ENCODE measurements around the gene PRKCA.
A peak's percentile ranks its signal among the peaks of the same experiment; 100 is the strongest.

Gene PRKCA

GRCh38 chr17:66420961-66421371 lies 118.6 kb downstream of the PRKCA start:
- Histone ChIP-seq H3K27ac (ENCODE audit: low read depth, low read length) (no peak overlapping the region), H3K4me1 (ENCODE audit: control insufficient read depth, insufficient read depth, low read length) (no peaks in the 10 kb centered on the region), H3K27me3 (ENCODE audit: control insufficient read depth, insufficient read depth, low read length) (no peaks in the 10 kb centered on the region), H3K9ac (ENCODE audit: low read length) (no peak overlapping the region), H3K4me3 (ENCODE audit: low read length) (no peak overlapping the region), H3K36me3 (ENCODE audit: control insufficient read depth, insufficient read depth, low read length) (no peaks in the 10 kb centered on the region)

DNA sequence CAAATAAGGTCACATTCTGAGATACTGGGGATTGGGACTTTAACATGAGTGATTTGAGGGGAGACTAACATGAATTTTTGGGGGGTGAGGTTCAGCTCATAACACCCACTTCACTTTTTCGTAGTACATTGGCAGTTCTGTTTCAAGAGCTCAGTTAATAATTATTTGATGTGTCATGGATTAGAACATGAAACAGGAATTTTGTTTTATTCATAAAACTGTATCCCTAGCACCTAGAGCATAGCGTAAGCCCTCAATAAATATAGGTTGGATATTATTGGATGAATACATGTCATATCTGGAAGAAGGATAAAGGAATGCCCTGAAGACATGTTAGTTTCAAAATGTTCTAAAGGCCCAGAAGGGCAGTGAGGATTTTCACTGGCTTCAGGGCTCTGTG lies 119.8 kb downstream of the PRKCA start:
- Histone ChIP-seq H3K27me3 (ENCODE audit: control insufficient read depth, insufficient read depth, low read length) (no peaks in the 10 kb centered on the region), H3K9ac (ENCODE audit: low read length) (no peak overlapping the region), H3K27ac (ENCODE audit: low read depth, low read length) (no peak overlapping the region), H3K4me3 (ENCODE audit: low read length) (no peak overlapping the region), H3K4me1 (ENCODE audit: control insufficient read depth, insufficient read depth, low read length) (no peaks in the 10 kb centered on the region), H3K36me3 (ENCODE audit: control insufficient read depth, insufficient read depth, low read length) (no peaks in the 10 kb centered on the region)

- Histone ChIP-seq H3K9ac (ENCODE audit: low read length) (no peak overlapping the region), H3K4me1 (ENCODE audit: control insufficient read depth, insufficient read depth, low read length) (no peaks in the 10 kb centered on the region), H3K27ac (ENCODE audit: low read depth, low read length) (no peak overlapping the region)
These were observed 120.9 kb downstream of the PRKCA start for GRCh38 chr17:66423056-66423955.

DNA sequence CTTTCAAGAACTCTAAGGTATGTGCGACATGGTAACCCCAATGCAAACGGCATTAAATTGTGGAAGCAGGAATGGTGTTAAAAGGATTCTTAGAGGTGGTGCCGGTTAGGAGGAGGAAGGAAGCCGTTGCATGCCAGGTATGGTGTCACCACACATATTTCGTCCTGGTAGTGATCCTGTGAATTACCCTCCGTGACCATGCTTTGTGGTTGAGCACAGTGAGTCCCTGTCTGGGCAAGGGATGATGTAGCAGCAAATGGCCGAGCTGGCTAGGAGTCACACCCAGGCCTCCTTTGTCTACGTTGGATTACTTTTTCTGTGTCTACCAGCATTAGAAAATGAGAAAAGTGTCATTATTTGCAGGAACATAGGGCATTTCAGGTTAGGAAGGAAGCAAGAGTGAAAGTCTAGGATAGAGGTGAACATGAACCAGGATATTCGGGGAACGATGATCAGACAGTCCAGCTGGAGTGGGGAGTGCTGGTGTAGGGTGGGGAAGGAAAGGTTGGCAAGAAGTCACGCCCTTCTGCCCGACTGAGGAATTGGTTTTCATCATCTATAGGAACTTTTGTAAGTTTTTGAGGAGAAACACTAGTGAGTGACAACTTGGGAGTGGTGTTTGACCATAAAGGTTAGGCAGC lies 123.5 kb downstream of the PRKCA start:
- H3K36me3 ChIP-seq (ENCODE audit: control insufficient read depth, insufficient read depth, low read length), result no peaks in the 10 kb centered on the region
- peaks cover 4% of the 10 kb centered on the region for H3K4me1 ChIP-seq (ENCODE audit: control insufficient read depth, insufficient read depth, low read length)
- no peak overlapping the region for H3K4me3 ChIP-seq (ENCODE audit: low read length)
- H3K27ac ChIP-seq (ENCODE audit: low read depth, low read length), result no peak overlapping the region
- H3K9ac ChIP-seq (ENCODE audit: low read length), result no peak overlapping the region
- H3K27me3 ChIP-seq (ENCODE audit: control insufficient read depth, insufficient read depth, low read length), result no peaks in the 10 kb centered on the region

More at GRCh38 chr17:66423056-66423955, 120.9 kb downstream of the PRKCA start:
- Histone ChIP-seq H3K4me3 (ENCODE audit: low read length) (no peak overlapping the region), H3K27me3 (ENCODE audit: control insufficient read depth, insufficient read depth, low read length) (no peaks in the 10 kb centered on the region), H3K36me3 (ENCODE audit: control insufficient read depth, insufficient read depth, low read length) (no peaks in the 10 kb centered on the region)

DNA sequence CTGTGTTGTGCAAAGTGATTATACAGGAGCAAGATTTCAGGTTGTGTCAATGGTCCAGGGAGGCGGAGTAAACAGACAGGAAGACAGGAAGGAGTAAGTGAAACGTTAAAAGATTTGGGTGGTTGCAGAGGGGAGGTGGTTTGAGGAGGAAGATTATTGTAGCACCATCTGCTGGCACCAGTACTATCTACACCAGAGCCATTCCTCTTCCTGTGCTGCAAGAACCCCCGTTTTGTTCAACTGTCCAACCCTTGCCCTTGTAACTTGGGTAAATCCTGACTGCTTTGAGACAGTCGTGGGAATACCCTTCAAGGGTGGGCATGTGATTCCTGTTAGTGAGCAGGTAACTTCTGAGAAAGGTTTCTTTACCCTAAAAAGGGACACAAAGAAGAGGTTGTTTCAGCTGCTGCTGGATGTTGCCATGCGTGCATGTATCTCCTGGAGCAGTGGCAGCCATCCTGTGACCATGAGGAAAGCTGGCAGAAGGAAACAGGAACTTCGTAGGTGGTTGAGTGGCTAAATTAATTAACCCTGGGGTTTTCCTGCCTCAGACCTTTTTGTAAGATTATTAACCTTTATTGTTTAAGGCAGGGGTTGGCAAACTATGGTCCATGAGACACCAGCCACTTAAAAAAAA lies 124.1 kb downstream of the PRKCA start:
- H3K27me3 ChIP-seq (ENCODE audit: control insufficient read depth, insufficient read depth, low read length), result no peaks in the 10 kb centered on the region
- no peak overlapping the region for H3K9ac ChIP-seq (ENCODE audit: low read length)
- no peak overlapping the region for H3K27ac ChIP-seq (ENCODE audit: low read depth, low read length)
- no peak overlapping the region for H3K4me3 ChIP-seq (ENCODE audit: low read length)
- H3K36me3 ChIP-seq (ENCODE audit: control insufficient read depth, insufficient read depth, low read length), result no peaks in the 10 kb centered on the region
- peaks cover 7% of the 10 kb centered on the region for H3K4me1 ChIP-seq (ENCODE audit: control insufficient read depth, insufficient read depth, low read length)

- no peaks in the 10 kb centered on the region for H3K27me3 ChIP-seq (ENCODE audit: control insufficient read depth, insufficient read depth, low read length)
- H3K27ac ChIP-seq (ENCODE audit: low read depth, low read length), result no peak overlapping the region
- H3K36me3 ChIP-seq (ENCODE audit: control insufficient read depth, insufficient read depth, low read length), result no peaks in the 10 kb centered on the region
- no peak overlapping the region for H3K4me3 ChIP-seq (ENCODE audit: low read length)
- peaks cover 11% of the 10 kb centered on the region for H3K4me1 ChIP-seq (ENCODE audit: control insufficient read depth, insufficient read depth, low read length)
- H3K9ac ChIP-seq (ENCODE audit: low read length), result no peak overlapping the region
These were observed 124.7 kb downstream of the PRKCA start for GRCh38 chr17:66427134-66427533.

DNA sequence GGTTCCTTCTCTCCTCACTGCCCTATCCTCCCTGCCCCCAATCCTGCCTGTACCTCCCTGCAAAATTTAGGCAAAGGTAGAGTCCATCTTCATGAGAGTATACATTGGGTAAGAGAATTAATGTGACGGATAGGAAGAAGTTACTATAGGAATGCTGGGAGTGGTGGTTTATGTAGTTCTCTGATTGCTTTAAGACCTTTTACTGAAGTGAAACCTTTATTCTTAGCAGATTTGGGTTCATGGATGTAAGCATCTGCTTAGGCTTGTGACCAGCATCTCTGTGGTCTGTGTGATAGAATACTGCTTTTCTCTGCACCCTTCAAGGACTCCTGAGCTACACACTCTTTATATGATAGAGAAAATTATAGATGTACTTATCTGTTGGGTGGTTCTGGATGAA lies 127.3 kb downstream of the PRKCA start:
- H3K9ac ChIP-seq (ENCODE audit: low read length), result no peak overlapping the region
- no peaks in the 10 kb centered on the region for H3K36me3 ChIP-seq (ENCODE audit: control insufficient read depth, insufficient read depth, low read length)
- no peak overlapping the region for H3K27ac ChIP-seq (ENCODE audit: low read depth, low read length)
- no peaks in the 10 kb centered on the region for H3K27me3 ChIP-seq (ENCODE audit: control insufficient read depth, insufficient read depth, low read length)
- H3K4me1 ChIP-seq (ENCODE audit: control insufficient read depth, insufficient read depth, low read length), result peaks cover 25% of the 10 kb centered on the region
- H3K4me3 ChIP-seq (ENCODE audit: low read length), result no peak overlapping the region

DNA sequence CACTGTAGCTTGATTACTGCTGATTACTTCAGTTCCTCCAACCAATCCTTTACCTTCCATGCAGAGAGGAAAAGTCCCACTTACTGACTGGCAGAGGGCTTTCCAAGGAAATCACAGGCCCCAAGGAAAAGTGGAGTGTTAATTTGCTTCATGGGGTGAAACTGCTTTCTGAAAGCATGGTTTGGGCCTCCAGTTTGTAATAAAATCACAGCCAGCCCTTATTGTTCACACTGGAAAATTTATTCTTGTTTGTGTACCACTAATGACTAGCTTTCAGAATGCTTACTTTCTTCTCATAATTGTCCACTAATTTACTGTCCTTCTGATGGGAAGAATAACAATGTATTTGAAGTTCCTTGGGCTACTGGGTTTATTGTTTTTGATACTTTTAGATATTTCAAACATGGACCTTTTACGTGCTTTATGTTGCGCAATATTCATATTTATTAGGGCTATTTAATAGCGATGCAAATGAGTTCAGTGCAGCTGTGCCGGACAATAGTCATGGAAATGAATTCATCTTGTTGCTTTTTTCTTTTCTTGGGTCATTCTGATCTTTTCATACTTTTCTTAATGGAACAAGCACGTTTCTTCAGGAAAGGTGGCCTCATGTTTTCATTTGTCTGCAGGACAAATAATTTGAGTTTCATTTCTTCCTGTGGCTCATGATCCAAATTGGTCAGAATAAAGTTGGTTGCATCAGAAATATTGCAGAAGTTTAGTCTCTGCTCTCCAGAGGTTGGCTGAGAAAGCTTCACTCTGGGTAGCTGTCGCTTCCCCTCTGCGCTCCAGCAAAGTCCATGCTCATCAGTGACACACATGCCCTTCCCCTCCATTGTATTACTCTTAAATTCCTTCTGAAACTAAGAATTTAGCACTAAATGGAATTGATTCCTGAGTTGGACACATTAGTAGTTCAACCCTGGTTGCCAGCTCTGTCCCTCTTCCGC lies 128.7 kb downstream of the PRKCA start:
- Histone ChIP-seq H3K9ac (ENCODE audit: low read length) (no peak overlapping the region), H3K27me3 (ENCODE audit: control insufficient read depth, insufficient read depth, low read length) (no peaks in the 10 kb centered on the region), H3K27ac (ENCODE audit: low read depth, low read length) (peak overlapping the region; percentile 35), H3K36me3 (ENCODE audit: control insufficient read depth, insufficient read depth, low read length) (no peaks in the 10 kb centered on the region), H3K4me3 (ENCODE audit: low read length) (no peak overlapping the region), H3K4me1 (ENCODE audit: control insufficient read depth, insufficient read depth, low read length) (peaks cover 25% of the 10 kb centered on the region)

- no peak overlapping the region for H3K9ac ChIP-seq (ENCODE audit: low read length)
- no peaks in the 10 kb centered on the region for H3K27me3 ChIP-seq (ENCODE audit: control insufficient read depth, insufficient read depth, low read length)
- peak overlapping the region; percentile 35 for H3K27ac ChIP-seq (ENCODE audit: low read depth, low read length)
- no peaks in the 10 kb centered on the region for H3K36me3 ChIP-seq (ENCODE audit: control insufficient read depth, insufficient read depth, low read length)
- peaks cover 25% of the 10 kb centered on the region for H3K4me1 ChIP-seq (ENCODE audit: control insufficient read depth, insufficient read depth, low read length)
- no peak overlapping the region for H3K4me3 ChIP-seq (ENCODE audit: low read length)
These were observed 129.5 kb downstream of the PRKCA start for GRCh38 chr17:66431910-66432309.

GRCh38 chr17:66432411-66432957 lies 130.1 kb downstream of the PRKCA start:
- H3K27ac ChIP-seq (ENCODE audit: low read depth, low read length), result peak overlapping the region; percentile 55
- no peak overlapping the region for H3K4me3 ChIP-seq (ENCODE audit: low read length)
- no peak overlapping the region for H3K9ac ChIP-seq (ENCODE audit: low read length)
- H3K36me3 ChIP-seq (ENCODE audit: control insufficient read depth, insufficient read depth, low read length), result no peaks in the 10 kb centered on the region
- no peaks in the 10 kb centered on the region for H3K27me3 ChIP-seq (ENCODE audit: control insufficient read depth, insufficient read depth, low read length)
- H3K4me1 ChIP-seq (ENCODE audit: control insufficient read depth, insufficient read depth, low read length), result peaks cover 25% of the 10 kb centered on the region

DNA sequence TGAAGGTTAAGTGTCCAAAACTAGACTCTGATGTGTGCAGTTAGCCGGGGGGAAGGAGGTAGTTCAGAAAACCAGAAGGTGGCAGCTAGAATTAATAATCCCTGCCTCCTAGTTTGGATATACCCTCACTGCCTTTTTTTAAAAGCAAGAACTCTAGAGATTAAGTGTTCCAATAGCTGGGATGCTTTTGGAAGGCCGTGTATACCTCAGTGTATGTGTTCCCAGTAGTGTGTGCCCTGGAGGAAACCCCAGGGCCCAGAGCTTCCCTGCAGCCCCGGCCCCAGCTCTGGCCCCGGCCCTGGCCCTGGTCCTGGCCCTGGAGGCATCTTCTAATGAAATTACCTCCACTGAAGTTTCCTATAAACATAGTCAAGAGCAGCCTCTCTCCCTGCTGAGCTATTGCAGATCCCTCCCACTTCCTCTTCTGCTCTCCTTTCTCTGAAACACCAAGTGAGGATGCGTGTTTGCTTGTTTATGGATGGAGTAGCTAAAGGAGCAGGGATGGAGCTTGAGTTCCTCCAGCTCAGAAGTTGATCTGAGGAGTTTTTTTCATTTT lies 130.7 kb downstream of the PRKCA start:
- H3K27ac ChIP-seq (ENCODE audit: low read depth, low read length), result peak overlapping the region; percentile 55

More for the DNA sequence above, 130.7 kb downstream of the PRKCA start:
- H3K36me3 ChIP-seq (ENCODE audit: control insufficient read depth, insufficient read depth, low read length), result no peaks in the 10 kb centered on the region
- H3K4me1 ChIP-seq (ENCODE audit: control insufficient read depth, insufficient read depth, low read length), result peaks cover 25% of the 10 kb centered on the region
- H3K27me3 ChIP-seq (ENCODE audit: control insufficient read depth, insufficient read depth, low read length), result no peaks in the 10 kb centered on the region
- no peak overlapping the region for H3K4me3 ChIP-seq (ENCODE audit: low read length)
- H3K9ac ChIP-seq (ENCODE audit: low read length), result no peak overlapping the region

All from rectal smooth muscle tissue (tissue), 1 donor.